ENCODE results near the gene NUP205.

The NUP205 gene

GRCh38 chr7:135552148-135552547 is 5.6 kb upstream of the NUP205 start:
- no peak for DNase-seq

GRCh38 chr7:135553346-135553745 is 4.4 kb upstream of the NUP205 start:
- DNase-seq = no peak

- peak; percentile 50 for DNase-seq
Observed at GRCh38 chr7:135558337-135558767, 635 bp downstream of the NUP205 start.

GRCh38 chr7:135558881-135559280 is 1.2 kb downstream of the NUP205 start:
- no peak for DNase-seq

- no peak for DNase-seq
Observed at GRCh38 chr7:135560631-135561030, 2.9 kb downstream of the NUP205 start.

- DNase-seq = no peak
Observed at GRCh38 chr7:135562720-135563119, 5.0 kb downstream of the NUP205 start.

GRCh38 chr7:135571834-135572233 is 14.1 kb downstream of the NUP205 start:
- DNase-seq = no peak

GRCh38 chr7:135573541-135573940 is 15.8 kb downstream of the NUP205 start:
- no peak for DNase-seq

- DNase-seq = no peak
Observed at GRCh38 chr7:135575296-135575695, 17.6 kb downstream of the NUP205 start.

GRCh38 chr7:135578569-135578968 is 20.9 kb downstream of the NUP205 start:
- no peak for DNase-seq

GRCh38 chr7:135584362-135585353 is 26.9 kb downstream of the NUP205 start:
- DNase-seq = no peak

- DNase-seq = no peak
Observed at GRCh38 chr7:135597181-135597925, 39.6 kb downstream of the NUP205 start.

GRCh38 chr7:135597926-135598305 is 40.2 kb downstream of the NUP205 start:
- DNase-seq = no peak

GRCh38 chr7:135599471-135599870 is 41.8 kb downstream of the NUP205 start:
- DNase-seq = no peak

GRCh38 chr7:135600226-135600625 is 42.5 kb downstream of the NUP205 start:
- DNase-seq = no peak

- no peak for DNase-seq
Observed at GRCh38 chr7:135601182-135601581, 43.5 kb downstream of the NUP205 start.

- DNase-seq = no peak
Observed at GRCh38 chr7:135602304-135602703, 44.6 kb downstream of the NUP205 start.

- DNase-seq = no peak
Observed at GRCh38 chr7:135616136-135616535, 58.4 kb downstream of the NUP205 start.

GRCh38 chr7:135617781-135618180 is 60.1 kb downstream of the NUP205 start:
- no peak for DNase-seq

- no peak for DNase-seq
Observed at GRCh38 chr7:135618510-135618909, 60.8 kb downstream of the NUP205 start.

GRCh38 chr7:135620447-135620846 is 62.7 kb downstream of the NUP205 start:
- DNase-seq = no peak

- peak; percentile 40 for DNase-seq
Observed at GRCh38 chr7:135620980-135621850, 63.5 kb downstream of the NUP205 start.

All from NCI-H510A treated with DMSO at 0.1 percent for 48 hours (cell line).